ENCODE results near the gene PRSS22. TPM values are rescaled to one million over a fixed set of nuclear protein-coding genes. Genes with fewer than 3 reads are reported as not detected.

Gene PRSS22
- total RNA-seq, 1 donor from 2014 or later: 41.2 TPM

DNA sequence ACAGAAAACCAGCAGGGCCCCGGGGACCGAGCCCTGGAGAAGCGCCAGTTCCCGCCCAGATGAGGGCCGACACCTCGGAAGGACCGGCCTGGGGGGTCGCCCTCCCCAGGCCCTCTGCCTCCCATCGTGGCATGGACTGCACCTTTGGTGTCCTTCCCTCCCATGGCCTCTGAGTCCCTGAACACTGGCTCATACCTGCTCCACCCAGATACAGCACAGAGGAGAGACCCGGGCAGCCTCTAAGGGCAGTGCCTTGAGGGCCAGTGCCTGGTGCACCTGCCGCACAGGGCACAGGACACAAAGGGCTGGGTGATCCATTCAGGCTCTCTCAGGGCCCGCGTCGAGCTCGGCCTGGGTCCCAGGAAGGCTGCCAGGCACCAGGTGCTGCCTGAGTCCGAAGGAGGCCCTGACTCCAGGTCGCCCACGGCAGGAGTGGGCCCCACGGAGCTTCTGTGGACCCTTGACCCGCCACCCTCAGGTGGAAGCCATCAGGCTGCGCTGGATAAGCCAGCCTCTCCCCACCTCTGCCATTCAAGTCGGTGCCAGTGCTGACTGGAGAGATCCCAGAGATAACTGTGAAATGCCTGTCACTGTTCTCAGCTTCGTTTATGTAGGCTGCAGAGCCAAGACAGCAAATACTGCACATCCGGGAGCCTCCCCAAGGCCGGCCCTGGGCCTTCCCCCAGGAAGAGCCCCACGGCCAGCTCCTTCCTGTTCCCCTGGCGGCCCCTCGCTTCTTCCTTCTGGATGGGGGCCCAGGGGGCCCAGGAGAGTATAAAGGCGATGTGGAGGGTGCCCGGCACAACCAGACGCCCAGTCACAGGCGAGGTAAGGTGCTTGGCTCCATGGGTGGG is 28.2 kb downstream of the PRSS22 start, which contains the start of gene ZG16B:
ZG16B (plus strand) TSS at position 803 of the 854 bp plus-strand sequence. CDS start 139 bp downstream, outside the sequence.
- peak; percentile 69 for DNase-seq (ENCODE audit: low spot score)

DNA sequence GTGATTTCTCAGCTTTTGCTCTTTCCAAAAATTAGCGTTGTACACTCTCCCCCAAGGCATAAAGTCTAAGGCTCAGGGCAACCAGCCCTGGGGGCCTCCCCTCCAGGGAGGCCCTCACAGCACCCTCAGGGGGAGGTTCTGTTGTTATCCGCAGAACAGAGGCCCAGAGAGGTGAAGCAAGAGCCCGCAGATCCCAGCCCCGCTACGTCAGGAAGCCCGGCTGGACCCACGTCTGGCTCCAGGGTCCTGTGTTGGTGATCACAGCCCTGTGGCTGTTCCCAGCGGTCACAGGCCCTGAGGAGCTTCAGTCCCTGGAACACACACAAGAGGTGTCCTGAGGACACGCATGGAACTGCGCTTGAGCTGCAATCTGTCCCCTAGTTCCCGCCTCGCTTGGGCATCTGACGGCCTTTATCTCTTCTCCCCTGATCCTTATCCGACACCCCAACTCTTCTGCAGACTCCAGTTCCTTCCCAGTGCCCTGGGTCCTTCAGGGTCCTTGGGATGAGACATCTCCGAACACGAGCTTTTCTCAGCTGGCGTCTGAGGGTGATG is 29.0 kb downstream of the PRSS22 start:
- DNase-seq (ENCODE audit: low spot score): no peak

DNA sequence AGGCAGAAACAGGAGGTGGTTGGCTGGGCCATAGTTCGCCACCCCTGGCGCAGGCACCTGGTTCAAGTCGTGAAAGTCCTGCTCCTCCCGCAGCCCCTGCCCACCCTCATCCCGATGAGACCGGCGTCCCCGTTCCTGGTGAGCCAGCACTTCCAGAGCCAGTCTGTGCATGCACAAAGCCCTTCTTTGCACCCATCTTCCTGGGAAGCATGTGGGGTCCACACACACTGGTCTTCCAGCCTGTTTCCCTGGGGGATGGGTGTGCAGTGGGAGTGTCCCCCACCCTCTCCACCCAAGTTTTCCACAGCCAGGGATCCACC is 29.5 kb downstream of the PRSS22 start:
- DNase-seq (ENCODE audit: low spot score): no peak

DNA sequence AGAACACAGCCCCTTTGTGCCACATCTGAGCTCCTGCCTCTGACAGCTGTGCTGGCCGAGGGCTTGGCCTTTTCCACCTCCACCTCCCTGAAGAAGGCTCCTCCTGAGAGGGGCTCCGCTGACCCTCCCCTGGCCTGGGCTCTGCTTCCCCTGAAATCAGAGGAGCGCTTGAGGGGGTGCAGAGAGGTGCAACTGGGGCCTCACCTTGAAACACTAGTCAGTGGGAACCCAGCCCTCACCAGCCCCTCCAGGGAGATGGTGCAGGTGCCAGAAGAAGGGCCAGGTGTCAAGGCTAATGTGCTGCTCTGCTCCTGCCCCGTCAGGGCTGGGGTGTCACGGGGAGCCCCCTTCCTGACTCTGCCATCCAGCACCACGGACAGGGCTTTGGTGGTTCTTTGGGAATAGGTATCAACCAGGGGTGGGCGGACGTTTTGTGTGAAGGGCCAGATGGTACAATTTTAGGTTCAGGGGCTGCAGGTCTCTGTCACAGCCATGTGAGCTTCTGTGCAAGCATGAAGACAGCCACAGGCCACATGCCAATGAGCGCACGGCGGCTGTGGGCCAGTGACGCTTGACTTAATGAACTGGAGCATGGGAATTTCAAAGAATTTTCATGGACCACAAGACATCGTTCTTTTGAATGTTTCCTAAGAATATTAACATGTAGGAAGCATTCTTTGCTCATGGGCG is 30.0 kb downstream of the PRSS22 start:
- DNase-seq (ENCODE audit: low spot score): no peak

DNA sequence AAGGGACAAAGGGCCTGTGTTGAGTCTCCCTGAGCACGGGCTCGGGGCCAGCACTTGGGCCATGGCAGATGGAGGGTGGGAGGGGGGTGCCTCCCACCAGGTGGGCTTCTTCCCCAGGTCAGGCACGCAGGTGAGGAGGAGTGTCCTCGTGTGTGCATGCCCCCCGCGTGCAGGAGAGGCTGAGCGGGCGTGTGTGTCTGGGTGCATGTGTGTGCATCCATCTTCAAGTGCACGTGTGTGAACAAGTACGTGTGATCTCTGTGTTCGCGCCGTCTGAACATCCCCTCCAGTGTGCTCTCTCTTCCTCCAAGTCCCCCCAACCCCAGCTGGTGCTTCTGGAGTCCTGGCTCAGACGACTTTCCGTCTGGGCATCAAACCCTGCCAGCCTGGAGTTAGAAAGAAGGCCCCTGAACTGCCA is 30.6 kb downstream of the PRSS22 start:
- no peak for DNase-seq (ENCODE audit: low spot score)

DNA sequence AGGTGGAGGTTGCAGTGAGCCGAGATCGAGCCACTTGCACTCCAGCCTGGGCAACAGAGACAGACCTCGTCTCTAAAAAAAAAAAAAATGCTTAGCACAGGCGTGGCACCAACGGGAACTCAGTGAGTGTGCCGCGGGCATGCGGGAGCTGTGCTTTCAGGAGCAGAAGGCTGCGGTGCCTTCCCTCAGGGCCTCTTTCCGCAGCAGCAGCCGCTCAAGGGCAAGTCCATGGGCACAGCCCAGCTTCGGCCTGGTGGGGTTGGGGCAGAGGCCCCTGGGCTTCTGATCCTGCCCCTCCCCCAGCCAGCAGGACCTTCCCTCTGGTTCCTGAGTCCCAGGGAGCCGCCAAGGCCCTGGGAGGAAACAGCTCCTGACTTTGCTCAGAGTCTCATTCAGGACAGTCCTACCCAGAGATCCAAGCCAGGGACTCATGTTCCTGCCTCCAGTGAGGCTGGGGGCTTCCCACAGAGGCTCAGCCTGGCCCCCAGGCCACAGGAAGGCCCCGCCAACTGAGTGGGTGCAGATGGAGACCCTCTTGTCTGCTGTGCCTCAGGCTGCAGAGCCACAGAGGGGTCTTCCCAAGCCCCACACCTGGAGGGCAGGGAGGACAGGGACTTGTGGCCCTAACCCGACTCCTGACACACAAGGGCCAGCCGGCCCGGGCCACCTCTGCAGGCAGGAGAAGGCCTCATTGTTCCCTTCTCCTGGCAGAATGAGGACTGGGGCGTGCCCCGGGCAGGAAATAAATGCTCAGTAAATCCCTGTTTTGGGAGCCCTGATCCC is 31.2 kb downstream of the PRSS22 start:
- DNase-seq (ENCODE audit: low spot score): no peak

DNA sequence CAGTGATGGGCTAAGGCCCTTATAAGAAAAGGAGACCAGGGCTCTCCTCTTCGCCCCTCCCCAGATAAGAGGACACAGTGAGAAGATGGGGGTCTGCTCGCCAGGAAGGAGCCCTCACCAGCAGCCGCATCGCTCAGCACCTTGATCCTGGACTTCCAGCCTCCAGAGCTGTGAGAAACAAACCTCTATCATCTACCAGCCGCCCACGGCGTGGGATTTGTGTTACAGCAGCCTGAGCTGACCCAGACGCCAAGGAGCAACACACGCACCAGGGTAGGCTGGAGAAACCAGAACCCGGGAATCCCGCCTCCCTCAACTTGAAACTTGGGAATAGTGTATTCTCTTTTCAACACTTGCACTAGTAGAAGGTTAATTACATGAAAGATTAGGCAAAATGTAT is 32.1 kb downstream of the PRSS22 start:
- DNase-seq (ENCODE audit: low spot score): no peak

DNA sequence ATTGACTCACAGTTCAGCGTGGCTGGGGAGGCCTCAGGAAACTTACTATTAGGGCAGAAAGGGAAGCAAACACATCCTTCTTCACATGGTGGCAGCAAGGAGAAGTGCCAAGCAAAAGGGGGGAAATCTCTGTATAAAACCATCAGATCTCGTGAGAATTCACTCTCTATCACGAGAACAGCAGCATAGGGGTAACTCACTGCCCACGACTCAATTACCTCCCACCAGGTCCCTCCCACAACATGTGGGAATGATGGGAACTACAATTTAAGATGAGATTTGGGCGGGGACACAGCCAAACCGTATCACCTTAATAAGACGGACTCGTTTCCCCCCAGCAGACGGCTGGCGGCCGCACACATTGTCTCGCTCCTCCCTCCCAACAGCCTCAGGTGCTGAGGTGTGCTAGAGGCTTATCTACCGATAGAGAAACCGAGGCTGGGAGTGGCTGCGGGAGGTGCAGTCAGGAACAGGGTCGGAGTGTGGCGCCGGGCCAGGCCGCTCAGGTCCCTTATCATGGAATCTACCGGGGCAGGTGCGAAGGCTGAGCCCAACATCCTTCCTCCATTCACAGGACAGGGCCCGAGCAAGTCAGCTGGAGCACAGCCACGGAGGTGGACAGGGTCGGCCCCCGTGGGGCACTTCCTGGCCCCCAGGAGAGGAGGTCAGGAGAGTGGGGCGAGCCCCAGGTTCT is 32.8 kb downstream of the PRSS22 start:
- DNase-seq (ENCODE audit: low spot score): no peak

DNA sequence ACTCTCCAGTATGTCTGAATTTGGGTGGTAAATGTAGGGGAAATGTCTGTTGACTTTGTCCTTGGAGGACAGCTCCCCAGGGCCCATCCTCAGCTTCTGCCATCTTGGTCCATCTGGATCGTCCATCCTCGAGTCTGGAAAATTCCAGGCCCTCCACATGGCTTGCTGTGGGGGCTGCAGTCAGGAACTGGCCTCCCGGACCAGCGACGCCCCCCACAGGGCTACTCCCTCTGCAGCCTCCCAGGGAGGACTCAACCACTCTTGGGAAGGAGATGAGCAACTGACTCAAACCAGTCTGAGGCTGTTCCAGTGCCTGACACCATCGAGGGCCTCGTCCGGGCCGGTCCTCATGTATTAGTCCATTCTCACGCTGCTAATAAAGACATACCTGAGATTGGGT is 33.3 kb downstream of the PRSS22 start:
- no peak for DNase-seq (ENCODE audit: low spot score)

DNA sequence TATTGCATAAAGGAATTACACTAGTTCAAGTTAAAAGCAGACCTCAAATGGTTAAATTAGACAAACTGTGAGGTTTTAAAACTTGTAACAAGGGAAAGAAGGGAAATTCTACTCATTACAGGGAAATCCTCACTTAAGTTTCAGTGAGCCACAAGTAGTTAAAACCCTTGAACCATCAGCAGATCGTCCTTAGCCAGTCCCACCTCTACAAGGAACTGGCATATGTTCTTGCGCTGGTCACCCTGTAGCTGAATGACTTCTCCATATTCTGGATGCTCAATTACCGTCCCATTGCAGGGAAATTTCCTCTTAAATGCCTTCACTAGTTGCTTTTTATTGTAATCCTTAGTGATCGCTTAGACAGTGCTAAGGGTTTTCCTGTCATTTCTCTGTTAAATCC is 35.5 kb downstream of the PRSS22 start:
- DNase-seq (ENCODE audit: low spot score): no peak

DNA sequence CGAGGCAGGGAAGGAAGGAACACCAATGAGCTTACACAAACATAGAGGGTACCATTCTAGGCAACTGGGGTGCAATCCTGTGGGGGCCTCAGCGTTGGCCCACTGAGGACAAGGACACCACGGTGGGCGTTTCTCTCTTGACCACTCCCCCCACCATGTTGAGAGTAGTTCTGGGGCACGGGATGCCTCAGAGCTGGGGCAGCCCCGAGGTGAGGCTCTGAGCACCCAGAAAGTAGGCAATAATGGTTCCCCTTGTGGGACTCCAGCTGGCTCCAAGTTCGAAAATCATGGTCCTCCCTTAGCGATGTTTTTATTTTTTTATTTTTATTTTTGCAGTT is 35.8 kb downstream of the PRSS22 start:
- DNase-seq (ENCODE audit: low spot score): no peak

DNA sequence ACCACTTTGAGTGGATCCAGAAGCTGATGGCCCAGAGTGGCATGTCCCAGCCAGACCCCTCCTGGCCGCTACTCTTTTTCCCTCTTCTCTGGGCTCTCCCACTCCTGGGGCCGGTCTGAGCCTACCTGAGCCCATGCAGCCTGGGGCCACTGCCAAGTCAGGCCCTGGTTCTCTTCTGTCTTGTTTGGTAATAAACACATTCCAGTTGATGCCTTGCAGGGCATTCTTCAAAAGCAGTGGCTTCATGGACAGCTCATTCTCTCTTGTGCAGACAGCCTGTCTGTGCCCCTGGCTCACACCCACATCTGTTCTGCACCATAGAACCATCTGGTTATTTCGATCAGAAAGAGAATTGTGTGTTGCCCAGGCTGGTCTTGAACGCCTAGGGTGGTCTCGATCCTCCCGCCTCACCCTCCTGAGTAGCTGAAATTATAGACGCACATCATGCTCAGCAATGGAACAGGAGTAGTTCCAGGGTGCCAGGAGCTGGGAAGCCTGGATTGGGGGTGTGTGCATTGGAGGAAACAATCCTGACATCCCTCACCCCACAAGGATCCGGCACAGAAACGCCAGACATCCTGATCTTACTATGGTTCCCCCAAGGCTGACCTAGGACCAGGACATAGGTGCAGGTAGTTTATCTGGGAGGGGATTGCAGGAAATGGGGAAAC is 36.3 kb downstream of the PRSS22 start:
- no peak for DNase-seq (ENCODE audit: low spot score)

DNA sequence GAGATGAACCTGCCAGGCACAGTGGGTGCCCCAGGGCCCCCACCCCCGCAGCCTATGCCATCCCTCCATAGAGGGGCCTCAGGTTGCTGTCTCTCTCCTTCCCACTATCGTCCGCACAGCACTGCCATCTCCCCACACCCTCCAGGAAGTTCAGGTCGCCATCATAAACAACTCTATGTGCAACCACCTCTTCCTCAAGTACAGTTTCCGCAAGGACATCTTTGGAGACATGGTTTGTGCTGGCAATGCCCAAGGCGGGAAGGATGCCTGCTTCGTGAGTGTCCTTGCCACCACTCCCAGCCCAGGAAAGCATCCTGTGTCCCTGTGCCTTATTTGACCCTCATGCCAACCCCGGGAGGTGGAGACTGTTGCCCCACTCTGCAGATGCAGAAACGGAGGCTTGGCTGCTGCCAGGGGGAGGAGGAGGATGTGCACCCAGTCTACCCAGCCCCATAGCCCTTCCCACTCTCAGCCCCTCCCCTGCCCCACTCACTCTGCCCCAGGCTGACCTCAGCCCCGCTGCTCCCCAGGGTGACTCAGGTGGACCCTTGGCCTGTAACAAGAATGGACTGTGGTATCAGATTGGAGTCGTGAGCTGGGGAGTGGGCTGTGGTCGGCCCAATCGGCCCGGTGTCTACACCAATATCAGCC is 37.0 kb downstream of the PRSS22 start:
- DNase-seq (ENCODE audit: low spot score): no peak

DNA sequence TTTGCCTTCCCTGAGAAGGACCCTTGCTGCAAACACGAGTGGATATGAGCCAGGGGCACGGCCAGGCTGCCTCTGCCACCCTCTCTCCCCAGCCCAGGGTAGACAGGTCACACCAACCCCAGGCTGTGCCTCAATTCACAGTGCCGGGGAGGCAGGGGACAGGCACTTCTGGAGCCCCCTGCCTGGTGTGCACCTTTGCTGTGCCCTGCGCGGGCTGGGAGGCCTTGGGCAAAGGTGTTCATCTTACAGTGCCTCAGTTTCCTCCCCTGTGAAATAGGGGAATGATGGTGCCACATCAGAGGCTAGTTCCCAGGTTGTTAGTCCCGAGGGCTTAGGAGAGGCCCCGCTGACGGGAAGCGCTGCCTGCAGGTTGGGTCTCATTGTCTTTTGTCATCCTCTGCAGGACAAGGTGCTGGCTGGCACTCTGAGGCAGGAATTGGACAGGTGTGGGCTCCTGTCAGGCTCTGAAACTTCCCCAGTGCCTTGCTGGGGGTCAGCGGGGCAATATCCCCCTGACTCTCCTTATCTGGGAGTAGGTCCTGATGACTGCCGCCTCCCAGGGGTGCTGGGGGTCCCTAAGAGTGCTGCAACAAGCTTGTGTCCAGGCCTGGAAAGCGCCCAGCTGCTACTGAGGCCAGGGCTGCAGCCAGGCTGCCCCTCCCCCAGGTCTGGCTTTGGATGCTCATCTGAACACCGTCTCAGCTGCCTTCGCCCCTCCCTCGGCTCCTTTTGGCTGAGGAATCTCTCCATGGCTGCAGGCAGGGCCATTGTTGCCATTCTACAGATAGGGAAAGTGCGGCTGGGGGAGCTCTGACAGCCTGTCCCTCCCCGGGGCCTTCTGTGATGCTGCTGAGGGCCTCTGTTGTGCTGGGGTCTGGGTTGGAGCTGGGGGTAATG is 37.8 kb downstream of the PRSS22 start:
- no peak for DNase-seq (ENCODE audit: low spot score)

DNA sequence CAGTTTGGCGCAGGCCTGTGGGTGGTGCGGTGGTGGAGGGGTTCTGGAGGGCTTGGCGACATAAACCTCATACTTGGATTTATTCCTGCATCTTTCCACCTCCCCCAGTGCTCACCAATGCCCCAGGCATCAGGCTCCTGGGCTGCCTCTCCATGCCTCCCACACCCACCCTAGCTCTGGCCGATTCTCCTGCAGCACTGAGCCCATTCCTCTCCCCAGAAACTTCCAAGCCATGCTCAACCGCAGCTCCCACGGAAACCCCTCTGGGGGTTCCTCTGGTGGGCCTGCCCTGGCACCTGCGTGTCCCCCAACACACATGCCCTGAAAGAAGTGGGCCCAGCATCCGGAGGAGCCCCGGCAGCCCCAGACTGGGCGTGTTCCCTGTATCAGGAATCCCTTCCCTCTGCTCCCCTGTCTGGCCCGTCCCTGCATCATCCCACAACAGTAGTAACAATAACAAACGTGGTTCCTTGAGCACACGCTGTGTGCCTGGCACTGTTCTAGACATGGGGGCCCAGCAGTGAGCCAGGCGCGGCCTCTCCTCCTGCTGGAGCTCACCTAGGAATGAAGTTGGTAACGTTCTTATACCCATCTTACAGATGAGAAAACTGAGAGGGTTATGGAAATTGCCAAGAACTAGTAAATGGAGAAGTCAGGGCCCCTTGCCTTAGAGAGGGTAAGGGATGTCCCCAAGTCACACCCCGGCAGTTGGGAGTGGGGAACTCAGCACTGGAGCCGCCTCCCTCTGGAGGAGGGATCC is 38.6 kb downstream of the PRSS22 start:
- DNase-seq (ENCODE audit: low spot score): no peak

DNA sequence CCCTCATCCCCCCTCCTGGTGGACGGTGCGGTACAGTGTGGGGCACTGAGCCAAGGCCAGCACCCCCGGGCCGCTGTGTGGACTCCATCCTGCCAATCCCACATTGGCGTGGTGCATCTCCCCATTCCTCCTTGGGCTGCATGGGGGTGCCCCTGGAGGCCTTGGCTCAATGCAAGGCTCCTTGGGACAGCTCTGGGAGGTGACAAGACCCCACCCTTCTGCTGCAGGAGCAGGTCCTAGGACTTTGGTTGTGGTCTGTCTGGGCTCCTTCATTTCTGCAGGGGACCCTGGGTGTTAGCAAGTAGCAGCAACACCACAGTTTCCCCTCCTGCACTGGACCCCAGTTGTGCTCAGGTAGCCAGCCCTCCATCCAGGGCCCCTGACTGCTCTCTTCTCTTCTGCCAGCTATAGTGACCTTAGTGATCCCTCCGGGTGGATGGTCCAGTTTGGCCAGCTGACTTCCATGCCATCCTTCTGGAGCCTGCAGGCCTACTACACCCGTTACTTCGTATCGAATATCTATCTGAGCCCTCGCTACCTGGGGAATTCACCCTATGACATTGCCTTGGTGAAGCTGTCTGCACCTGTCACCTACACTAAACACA is 39.6 kb downstream of the PRSS22 start:
- no peak for DNase-seq (ENCODE audit: low spot score)

DNA sequence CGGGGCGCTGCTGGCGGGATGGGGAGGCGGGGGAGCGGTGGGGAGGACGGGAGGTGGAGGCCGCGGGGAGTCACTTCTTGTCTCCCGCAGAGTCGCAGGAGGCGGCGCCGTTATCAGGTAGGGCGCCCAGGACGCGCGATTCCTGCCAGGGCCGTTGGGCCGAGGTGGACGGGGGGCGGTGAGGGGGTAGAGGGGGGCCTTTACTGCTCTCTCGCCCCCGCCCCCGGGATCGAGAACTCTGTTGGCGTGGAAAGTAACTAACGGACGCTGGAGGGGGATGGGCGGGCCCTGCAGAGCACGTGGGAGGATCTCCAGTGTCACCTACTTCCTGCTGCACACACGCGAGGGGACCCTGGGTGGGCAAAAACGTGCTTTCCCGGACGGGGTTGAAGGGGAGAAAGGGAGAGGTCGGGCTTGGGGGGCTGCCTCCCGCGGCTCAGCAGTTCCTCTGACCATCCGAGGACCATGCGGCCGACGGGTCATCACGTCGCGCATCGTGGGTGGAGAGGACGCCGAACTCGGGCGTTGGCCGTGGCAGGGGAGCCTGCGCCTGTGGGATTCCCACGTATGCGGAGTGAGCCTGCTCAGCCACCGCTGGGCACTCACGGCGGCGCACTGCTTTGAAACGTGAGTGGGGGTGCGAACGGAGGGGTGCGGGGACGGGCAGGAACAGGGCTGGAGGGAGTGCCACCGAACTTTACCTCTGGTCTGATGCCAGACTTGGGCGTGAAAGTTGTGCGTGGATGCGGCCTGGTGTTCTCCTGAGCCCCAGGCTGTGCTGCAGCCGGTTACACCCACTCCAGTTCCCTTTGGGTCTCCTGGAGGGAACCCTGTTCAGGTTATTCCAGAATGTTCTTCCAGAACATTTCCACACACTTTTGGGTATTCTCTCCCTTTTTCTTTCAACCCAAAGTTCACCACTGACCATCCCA is 40.4 kb downstream of the PRSS22 start:
- no peak for DNase-seq (ENCODE audit: low spot score)

All from ureter (tissue), 1 donor.